Stimulated activated CD4-positive, alpha-beta T cell treated with anti-CD3 and anti-CD28 coated beads, TNF-alpha, amount 100 ng/mL, for 1 hour (primary cell): ENCODE measurements around the gene IGLL1.

ENCODE experiments used
- DNase-seq, 3 donors: peaks; one replicate each; pipeline ENCODE4 v3.0.0-alpha.2; 2020; ENCODE audit warnings: low read depth in 3 of 3, low spot score in 1 of 3

IGLL1 gene

DNA sequence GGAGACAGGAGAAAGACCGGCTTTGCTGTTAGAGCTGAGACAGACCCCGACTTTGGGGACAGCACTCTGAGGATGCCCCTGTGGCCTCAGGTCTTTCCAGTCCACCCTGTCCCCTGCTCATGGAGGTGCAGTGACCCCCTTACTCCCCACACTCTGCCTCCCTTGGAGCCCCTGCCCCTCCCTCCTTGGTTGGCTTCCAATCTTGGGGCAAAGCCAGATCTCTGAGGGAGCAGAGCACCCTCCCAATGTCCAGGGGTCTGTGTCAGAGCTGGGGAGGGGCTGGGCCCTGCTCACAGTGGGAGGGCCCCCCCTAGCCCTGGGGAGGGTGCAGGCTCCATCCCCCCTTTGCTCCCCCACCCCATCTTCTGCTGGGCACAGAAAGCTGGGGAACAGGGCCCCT, 50.0 kb downstream of the IGLL1 start:
- no peak for DNase-seq

DNA sequence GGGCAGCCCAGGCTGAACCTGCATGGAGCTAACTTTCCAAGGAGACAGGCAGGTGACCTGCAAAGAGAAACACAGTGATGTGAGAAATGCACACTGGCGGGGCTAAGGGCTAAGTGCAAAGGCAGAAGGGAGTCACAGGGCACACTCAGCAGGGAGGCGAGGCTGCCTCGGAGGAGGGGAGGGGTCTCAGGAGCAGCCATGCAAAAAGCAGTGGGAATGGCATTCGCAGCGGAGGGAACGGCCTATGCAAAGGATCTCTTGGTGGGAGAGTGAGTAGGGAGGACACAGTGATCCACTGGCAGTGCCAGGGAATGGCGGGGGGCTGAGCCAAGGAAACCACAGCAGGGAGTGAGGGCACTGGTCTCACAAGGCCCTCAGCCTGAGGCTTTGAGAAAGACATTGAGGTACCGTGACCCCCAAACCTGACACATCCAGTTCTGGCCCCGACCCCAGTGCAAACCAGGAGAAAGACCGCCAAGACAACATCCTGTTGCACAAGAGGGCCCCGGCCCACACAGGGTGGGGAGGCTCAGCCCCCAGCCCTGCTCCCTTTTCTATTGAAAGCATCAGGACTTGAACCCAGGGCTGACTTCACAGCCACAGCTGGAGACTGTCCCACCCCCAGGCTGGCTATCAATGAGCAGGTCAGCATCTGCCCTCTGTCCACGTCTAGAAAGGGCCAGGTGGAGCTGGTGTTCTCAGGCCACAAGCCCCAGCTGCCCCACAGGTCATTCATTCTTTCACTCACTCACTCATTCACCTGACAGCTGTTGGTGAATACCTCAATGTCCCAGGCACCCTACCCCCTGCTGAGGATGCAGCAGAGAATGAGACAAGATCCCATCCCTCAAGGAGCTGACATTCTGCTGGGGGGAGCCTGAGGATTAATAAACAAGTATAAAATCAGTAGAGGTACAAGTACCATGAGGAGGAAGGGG, 50.7 kb downstream of the IGLL1 start:
- no peak for DNase-seq

DNA sequence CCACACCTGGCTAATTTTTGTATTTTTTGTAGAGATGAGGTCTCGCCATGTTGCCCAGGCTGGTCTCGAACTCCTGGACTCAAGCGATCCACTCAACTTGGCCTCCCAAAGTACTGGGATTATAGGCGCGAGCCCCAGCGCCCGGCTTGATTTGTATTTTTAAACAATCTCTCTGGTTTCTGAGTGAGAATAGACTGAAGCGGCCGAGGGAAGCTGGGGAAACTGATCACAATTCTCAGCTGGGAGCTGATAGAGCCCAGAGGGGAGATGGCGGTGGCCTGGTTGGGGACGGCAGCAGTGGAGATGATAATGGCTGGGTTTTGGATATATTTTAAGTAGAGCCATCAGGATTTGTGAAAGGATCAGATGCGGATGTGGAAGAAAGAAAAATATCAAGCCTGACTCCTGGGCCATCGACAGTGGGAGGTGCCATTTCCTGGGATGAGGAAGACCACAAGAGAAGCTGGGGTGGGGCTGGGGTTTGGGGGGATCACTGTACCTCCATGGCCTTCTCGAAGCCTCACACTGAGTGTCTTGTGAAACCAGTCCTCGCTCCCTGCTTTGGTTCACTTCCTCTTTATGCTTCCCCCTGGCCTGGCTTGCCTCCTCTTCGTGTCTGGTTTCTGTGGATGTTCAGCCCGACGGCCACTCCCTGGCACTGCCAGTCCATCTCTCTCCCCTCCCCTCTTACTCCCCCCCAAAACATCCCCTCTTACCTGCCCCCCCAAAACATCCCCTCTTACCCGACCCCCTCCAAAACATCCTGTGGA, 51.9 kb downstream of the IGLL1 start:
- DNase-seq: no peak

DNA sequence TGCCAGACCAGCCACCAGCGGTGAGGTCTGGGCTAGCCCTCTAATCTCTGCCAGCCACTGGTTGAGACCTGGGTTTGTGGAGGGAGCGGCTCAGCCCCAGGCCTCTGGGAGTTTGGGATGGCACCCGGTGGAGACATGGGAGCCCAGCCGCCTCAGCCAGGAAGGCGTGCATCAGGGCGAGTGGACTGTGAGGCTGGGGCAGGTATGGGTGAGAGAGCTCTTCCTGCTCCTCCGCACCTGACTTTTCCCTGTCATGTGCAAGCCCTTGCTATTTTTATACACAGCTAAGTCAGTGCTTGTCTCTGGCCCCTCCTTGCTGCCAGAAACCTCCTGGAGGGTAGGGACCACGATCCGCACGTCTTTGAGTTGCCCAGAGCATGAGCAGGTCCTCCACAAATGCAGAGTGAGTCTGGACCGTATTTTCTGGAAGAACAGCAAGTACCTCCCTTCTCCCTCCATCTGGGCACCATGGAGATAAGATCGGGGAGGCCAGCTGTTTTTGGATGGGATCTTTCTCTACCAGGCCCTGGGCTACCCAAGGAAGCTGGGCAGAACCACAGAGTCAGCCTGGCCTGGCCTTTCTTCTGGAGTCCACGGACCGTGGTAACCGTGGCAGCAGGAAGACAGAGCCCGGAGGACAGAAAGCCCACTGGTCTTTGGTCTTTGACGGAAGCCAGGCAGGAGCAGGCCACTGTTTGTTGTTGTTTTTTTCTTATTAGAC, 53.3 kb downstream of the IGLL1 start:
- DNase-seq: no peak

DNA sequence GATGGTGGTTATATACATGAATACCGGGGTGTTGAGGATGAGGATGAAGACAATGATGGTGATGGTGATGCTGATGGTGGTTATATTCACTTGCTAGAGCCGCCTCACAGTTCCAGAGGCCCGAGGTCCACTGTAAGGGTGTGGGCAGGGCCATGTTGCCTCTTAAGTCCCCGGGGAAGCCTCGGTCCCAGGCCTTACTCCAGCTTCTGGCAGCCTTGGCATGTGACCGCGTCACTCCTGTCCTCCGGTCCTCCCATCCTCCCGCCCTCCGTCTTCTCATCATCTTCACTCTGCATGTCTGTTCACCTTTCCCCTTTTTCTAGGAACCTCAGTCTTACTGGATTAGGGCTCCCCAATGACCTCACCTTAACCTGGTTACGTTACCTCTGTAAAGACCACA, 54.6 kb downstream of the IGLL1 start:
- no peak for DNase-seq

DNA sequence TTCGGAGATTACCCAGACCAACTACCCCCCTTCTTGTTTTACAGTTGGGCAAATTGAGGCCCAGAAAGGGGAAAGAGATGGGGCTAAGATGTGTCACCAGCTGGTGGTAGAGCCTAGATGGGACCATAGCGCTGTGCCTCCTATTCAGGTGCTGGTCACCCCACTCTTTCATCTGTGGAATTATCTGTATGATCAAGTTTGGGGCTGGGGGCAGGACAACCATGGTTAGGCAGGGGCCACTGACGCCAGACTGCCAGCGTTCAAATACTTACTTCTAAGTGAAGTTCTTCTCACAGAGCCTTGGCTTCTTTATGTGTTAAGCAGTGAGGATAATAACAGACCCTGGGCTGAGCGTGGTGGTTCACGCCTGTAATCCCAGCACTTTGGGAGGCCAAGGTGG, 55.9 kb downstream of the IGLL1 start:
- no peak for DNase-seq

DNA sequence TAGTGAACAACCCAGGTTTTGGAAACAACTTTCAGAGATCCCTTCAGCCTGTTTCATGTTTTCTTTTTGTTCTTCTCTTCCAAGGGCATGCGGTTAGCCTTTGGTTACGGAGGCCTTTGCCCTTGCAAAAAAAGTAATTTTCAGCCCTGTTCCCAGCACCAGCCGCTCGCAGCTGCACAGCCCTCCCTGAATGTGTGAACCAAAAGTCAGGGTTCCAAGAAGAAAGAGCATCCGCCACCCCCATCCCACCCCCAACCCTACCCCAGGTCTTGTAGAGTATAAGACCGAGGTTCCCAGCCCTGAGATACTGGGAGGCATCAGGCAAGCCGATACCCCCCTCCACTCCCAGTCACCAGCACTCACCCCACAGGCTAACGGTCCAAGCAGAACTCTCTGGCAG, 56.4 kb downstream of the IGLL1 start:
- no peak for DNase-seq
